NCI-H146 treated with DMSO at 0.1 percent for 48 hours (cell line): Measurements from ENCODE around the gene AGBL1.

Source experiments
- DNase-seq: peaks from one replicate; lab custom pipeline; 2025; ENCODE audit not compliant: unreplicated experiment; lab: John Stamatoyannopoulos, UW

Gene AGBL1

GRCh38 chr15:86079508-86080266 lies at the start of gene AGBL1:
Gene AGBL1, plus strand, starts transcription at chr15:86079871.
- no peak for DNase-seq

- no peak for DNase-seq
Observed at GRCh38 chr15:86034904-86035303, 44.8 kb upstream of the AGBL1 start.

GRCh38 chr15:86036243-86036642 lies 43.4 kb upstream of the AGBL1 start:
- DNase-seq: no peak

- no peak for DNase-seq
Observed at GRCh38 chr15:86038491-86038890, 41.2 kb upstream of the AGBL1 start.

DNA sequence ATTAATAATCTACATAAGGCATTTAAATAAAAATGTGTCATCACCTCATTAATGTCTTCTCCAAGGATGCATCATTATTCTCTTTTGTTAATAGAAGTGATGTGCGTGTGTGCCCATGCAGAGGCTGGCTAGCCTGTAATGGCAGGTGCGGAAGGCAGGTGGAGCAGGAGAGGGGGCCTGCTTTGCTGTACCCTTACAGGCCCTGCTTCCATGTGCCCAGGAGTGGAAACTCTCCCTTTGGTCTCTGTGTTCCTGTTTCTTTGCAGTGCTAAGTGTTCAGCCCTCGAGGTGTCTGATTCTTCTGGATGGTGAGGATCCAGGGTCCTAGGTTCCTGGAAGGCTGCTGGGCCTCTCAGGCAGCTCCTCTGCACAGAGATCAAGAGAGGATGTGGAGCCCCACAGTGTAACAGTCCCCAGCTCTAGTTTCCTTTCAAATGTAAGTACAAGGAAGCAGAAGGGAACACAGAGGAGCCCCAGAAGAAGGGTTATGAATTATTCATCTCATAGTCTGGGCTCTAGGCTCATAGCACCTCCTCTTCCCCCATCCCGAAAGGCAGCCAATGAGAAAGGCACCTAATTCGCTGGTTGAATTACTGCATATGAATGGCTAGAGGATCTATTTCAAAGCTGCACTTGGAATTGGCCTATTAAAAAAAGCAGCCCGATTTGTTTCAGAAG lies 39.2 kb upstream of the AGBL1 start:
- no peak for DNase-seq

GRCh38 chr15:86041399-86041798 lies 38.3 kb upstream of the AGBL1 start:
- DNase-seq: no peak

- DNase-seq: no peak
Observed at GRCh38 chr15:86042226-86042625, 37.4 kb upstream of the AGBL1 start.

GRCh38 chr15:86044981-86045380 lies 34.7 kb upstream of the AGBL1 start:
- no peak for DNase-seq

DNA sequence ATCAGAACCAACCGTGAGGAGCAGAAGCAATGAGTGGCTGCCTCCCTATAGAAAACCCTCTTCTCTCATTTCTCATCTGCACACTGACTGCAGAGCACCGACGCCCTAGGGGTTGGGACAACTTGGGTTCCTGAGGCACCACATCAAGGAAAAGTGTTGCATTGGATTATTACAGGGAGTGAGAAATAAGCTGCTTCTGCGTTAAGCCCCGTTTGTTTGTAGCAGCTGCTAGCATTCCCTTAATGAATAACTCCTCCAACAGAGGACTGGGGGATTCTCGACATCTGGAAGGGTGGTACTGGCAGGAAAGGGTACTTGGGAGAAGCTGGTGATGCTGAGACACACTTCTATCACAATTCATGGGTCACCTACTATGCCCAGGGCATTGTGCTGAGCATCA lies 25.3 kb upstream of the AGBL1 start:
- no peak for DNase-seq

DNA sequence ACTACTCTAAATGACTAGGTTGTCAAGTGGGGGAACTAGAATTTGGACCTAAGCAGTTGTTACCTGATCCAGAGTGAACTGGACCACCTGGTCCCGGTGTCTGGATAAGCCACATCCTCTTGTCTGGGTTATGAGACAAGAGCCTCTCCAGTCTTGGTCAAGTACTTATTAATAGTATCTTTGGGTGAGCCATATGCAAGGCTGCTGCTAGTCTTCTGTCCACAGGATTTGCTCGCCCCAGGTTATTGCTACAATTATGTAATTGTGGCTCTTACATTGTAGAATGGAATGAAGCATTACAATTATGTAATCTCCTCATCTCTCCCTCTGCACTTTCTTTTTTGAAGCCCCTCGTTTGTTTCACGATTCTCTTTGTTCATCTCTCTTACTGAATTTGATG lies 24.0 kb upstream of the AGBL1 start:
- DNase-seq: no peak

GRCh38 chr15:86059851-86060250 lies 19.8 kb upstream of the AGBL1 start:
- no peak for DNase-seq

GRCh38 chr15:86060674-86061073 lies 19.0 kb upstream of the AGBL1 start:
- DNase-seq: no peak

DNA sequence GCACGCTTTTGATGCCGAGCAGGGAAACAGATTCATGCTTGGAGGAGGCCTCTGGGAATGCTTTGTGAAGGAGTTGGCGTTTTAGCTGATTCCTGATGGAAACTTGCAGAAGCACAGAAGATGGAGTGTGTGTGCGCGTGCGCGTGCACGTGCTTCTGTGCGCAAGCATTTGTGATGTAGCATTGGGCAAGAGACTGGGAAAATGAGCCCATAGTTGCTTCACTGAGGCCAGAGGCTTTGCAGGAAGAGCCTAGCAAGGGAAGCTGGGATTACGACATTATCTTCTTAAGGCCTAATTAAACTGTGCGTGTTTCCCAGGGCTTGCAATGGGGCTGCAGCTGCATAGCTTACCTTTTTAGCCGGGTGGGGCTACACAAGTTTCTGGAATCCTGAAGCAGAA lies 18.1 kb upstream of the AGBL1 start:
- no peak for DNase-seq

DNA sequence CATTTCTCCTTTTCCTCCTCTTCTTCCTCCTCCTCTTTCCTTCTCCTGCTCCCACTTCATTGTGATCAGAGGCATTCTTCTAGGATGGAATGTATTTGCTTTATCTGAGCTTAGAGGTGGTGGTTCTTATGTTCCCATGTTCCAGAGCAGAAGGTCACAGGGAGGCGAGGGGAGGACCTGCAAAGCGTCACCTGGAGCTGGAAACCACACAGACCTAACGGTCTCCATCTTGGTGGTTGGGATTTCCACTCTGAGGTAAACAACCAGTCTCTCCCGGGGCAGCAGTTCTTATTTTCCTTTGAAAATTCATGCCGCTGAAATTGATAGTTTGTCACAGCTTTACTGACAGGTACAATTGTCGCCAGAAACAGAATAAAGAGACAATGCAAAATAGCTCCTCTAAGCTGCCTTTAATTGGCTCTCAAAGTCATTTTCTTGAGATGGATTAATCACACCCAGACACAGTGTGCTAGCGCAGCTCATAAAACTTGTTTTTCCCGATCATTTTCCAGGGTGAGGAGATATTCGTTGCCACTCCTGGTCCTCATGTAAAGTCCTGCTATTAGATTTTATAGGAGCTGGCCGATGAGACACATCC lies 16.9 kb upstream of the AGBL1 start:
- DNase-seq: no peak

- no peak for DNase-seq
Observed at GRCh38 chr15:86063356-86064095, 16.1 kb upstream of the AGBL1 start.

DNA sequence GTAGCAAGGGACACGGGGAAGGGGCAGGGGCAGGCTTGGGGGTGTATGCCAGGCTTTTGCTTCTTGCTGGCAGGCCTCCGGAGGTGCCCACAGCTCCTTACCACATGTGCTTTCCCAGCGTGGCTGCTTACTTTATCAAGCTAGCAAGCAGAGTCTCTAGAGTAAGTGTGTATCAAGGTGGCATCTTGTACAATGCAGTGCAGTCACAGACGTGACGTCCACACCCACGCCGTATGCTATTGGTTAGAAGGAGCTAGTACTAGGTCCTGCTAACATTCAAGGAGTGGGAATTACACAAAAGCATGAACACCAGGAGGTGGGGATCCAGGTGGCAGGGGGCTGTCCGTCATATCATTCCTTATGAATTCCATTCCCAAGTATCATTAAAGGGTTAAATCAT lies 15.3 kb upstream of the AGBL1 start:
- no peak for DNase-seq

- no peak for DNase-seq
Observed at GRCh38 chr15:86066174-86066834, 13.4 kb upstream of the AGBL1 start.

DNA sequence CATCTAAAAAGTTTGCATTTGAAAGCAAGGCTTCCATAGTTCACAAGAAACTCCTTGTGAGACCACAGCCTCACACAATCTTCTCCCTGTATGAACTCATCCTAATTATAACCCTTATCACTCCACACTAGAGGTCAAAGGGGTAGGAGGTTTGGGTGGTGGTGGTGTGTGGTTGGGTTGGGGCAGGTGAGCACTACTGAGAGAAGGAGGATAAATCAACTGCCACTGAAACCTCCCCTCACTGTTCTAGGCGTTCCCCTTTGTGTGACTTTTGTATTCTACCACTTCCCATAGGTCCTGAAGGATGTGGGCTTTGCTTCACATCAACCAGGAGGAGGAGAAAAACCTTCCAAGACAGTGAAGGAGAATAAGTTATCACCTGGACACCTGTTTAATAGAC lies 6.4 kb upstream of the AGBL1 start:
- no peak for DNase-seq

GRCh38 chr15:86076468-86076867 lies 3.2 kb upstream of the AGBL1 start:
- no peak for DNase-seq

DNA sequence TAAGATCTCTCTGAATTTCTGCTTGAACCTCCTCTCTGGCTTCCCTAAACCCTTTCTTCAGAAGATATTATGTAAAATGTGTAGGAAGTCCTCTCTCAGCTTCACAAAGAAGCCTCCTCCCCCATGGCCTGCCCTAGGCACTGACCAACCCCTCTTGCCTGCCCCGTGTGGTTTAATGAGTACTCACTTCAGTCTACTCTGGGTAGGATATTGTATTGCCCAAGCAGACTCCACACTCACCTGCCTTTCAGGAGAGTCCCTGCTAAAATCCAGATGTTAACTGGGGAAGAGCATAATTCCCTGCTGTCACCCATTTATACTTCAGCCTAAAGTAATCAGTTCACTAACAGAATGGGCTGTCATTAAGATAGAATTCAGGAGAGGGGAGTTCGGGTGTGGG lies 2.6 kb upstream of the AGBL1 start:
- DNase-seq: no peak

DNA sequence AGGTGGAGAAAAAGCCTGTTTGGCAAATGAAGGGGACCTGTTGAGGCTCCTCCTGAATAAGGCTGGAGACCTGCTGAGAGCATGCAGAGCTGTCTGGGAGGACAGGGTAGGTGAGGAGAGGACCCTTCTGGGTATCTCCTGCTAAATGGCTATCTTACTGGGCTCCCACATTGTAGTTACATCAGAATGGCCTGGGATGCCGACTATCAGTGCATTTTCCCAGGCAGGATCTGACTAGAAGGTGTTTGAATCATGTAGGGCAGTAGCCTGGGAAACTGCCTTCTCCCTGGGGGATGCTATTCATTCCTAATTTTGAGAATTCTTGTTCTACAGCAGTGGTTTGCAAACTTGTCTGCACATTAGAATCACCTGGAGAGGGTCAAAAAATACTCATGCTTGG lies 631 bp downstream of the AGBL1 start:
- DNase-seq: no peak
